Measurements from ENCODE around the gene ADIPOR2.

Gene ADIPOR2

GRCh38 chr12:1787714-1788113, 96.8 kb downstream of the ADIPOR2 start:
- TF ChIP-seq CTCF (IDR thresholded peaks at IDR 0.05; ENCODE audit: borderline replicate concordance, extremely low read depth, low read length, poor library complexity, severe bottlenecking) = no peak
- TF ChIP-seq EZH2 (IDR thresholded peaks at IDR 0.05; ENCODE audit: borderline replicate concordance, low read depth, low read length, severe bottlenecking) = no peak
- no peak for ATAC-seq (ENCODE audit: insufficient read depth, low read depth)
- Histone ChIP-seq H3K36me3 (ENCODE audit: insufficient read depth, low read length) (peaks cover 46% of the 10 kb centered on the region), H3K27ac (ENCODE audit: low read length) (no peak overlapping the region), H3K4me3 (ENCODE audit: low read depth in 1 of 2, low read length in 2 of 2) (no peak overlapping the region), H3K27me3 (ENCODE audit: insufficient read depth, low read length, poor library complexity) (no peaks in the 10 kb centered on the region), H3K4me2 (ENCODE audit: insufficient read depth, low read length) (no peak overlapping the region), H4K20me1 (ENCODE audit: insufficient read depth, low read length) (peaks cover 8% of the 10 kb centered on the region; the same call in 1 of the 2 replicates), H3K9ac (ENCODE audit: low read depth, low read length) (no peak overlapping the region), H2AFZ (ENCODE audit: low read depth, low read length) (no peak overlapping the region), H3K79me2 (ENCODE audit: insufficient read depth, low read length) (no peaks in the 10 kb centered on the region), H3K9me3 (ENCODE audit: insufficient read depth, low read length, severe bottlenecking) (no peaks in the 10 kb centered on the region), H3K4me1 (ENCODE audit: insufficient read depth, low read length) (no peaks in the 10 kb centered on the region)
- no peak for DNase-seq

GRCh38 chr12:1790444-1790843, 99.6 kb downstream of the ADIPOR2 start:
- no peaks in the 10 kb centered on the region for H3K9me3 ChIP-seq (ENCODE audit: insufficient read depth, low read length, severe bottlenecking)
- H2AFZ ChIP-seq (ENCODE audit: low read depth, low read length) = no peak overlapping the region
- H3K79me2 ChIP-seq (ENCODE audit: insufficient read depth, low read length) = no peaks in the 10 kb centered on the region
- peaks cover 8% of the 10 kb centered on the region for H4K20me1 ChIP-seq (ENCODE audit: insufficient read depth, low read length)
- no peak overlapping the region for H3K9ac ChIP-seq (ENCODE audit: low read depth, low read length)
- peaks cover 3% of the 10 kb centered on the region for H3K4me1 ChIP-seq (ENCODE audit: insufficient read depth, low read length)
- DNase-seq (no peak), ATAC-seq (ENCODE audit: insufficient read depth, low read depth) (0 out of 3 replicates have a peak, but pooled peaks have one; percentile 23)
- H3K36me3 ChIP-seq (ENCODE audit: insufficient read depth, low read length) = peaks cover 27% of the 10 kb centered on the region
- H3K27me3 ChIP-seq (ENCODE audit: insufficient read depth, low read length, poor library complexity) = no peaks in the 10 kb centered on the region
- no peak overlapping the region for H3K4me2 ChIP-seq (ENCODE audit: insufficient read depth, low read length)
- no peak overlapping the region for H3K27ac ChIP-seq (ENCODE audit: low read length)
- H3K4me3 ChIP-seq (ENCODE audit: low read depth in 1 of 2, low read length in 2 of 2) = no peak overlapping the region
- TF ChIP-seq EZH2 (IDR thresholded peaks at IDR 0.05; ENCODE audit: borderline replicate concordance, low read depth, low read length, severe bottlenecking) = no peak
- no peak for TF ChIP-seq CTCF (IDR thresholded peaks at IDR 0.05; ENCODE audit: borderline replicate concordance, extremely low read depth, low read length, poor library complexity, severe bottlenecking)

GRCh38 chr12:1791104-1791841, 100.4 kb downstream of the ADIPOR2 start:
- Histone ChIP-seq H3K36me3 (ENCODE audit: insufficient read depth, low read length) (peaks cover 18% of the 10 kb centered on the region; the same call in 1 of the 2 replicates), H4K20me1 (ENCODE audit: insufficient read depth, low read length) (peaks cover 8% of the 10 kb centered on the region), H3K9me3 (ENCODE audit: insufficient read depth, low read length, severe bottlenecking) (no peaks in the 10 kb centered on the region), H3K4me1 (ENCODE audit: insufficient read depth, low read length) (peaks cover 11% of the 10 kb centered on the region), H3K9ac (ENCODE audit: low read depth, low read length) (no peak overlapping the region), H3K27me3 (ENCODE audit: insufficient read depth, low read length, poor library complexity) (no peaks in the 10 kb centered on the region), H3K4me2 (ENCODE audit: insufficient read depth, low read length) (no peak overlapping the region), H3K4me3 (ENCODE audit: low read depth in 1 of 2, low read length in 2 of 2) (no peak overlapping the region), H2AFZ (ENCODE audit: low read depth, low read length) (no peak overlapping the region), H3K79me2 (ENCODE audit: insufficient read depth, low read length) (no peaks in the 10 kb centered on the region), H3K27ac (ENCODE audit: low read length) (no peak overlapping the region)
- ATAC-seq (ENCODE audit: insufficient read depth, low read depth) = 0 out of 3 replicates have a peak, but pooled peaks have one; percentile 10
- TF ChIP-seq EZH2 (IDR thresholded peaks at IDR 0.05; ENCODE audit: borderline replicate concordance, low read depth, low read length, severe bottlenecking) (no peak), CTCF (IDR thresholded peaks at IDR 0.05; ENCODE audit: borderline replicate concordance, extremely low read depth, low read length, poor library complexity, severe bottlenecking) (peak; percentile 85)
- peak; percentile 66 for DNase-seq

Measured in DND-41 (cell line).